ENCODE results near the gene SEC61G.

SEC61G gene

DNA sequence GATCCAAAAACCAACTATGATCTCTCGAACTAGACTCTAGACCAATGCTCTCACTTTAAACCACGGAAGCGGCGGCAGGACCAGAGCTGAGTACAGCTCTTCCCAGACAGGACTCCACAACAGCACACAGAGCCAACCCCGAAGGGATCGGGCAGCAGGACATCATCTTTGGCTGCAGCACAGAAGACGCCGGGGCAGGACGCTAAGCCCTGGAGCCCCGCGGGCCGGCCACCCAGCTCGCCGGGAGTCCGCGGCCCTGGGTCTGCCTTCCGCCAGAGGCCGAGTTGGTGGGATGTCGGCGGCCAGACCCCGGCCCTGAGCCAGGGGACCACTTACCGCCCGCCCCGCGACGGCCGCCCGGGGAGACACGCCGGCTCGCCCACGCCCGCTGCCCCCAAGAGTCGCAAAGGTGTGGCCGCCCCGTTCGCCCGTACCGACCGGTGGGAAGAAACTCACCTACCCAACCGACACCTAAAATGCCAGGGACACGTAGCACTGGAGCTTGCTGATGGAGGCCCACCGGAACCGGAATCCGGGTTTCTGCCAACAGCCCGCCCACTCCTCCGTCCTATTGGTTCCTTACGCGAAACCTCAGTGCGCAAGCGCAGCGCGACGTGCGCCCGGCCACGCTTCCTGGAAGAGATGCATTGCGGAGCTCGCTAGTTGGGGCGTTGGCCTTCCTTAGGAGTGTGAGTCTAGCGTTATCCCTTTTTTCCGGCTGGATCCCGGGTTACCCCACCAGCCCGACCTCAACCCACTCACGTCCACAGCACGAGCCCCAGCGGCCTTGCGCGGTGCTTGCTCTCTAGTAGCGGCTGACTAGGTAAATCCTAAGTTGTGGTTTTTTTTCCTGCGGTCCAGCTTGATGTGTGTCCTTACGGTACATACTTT, at the start of gene SEC61G:
Gene SEC61G (minus strand): TSS at position 510 of the 891 bp plus-strand sequence. CDS start 1,623 bp downstream, outside the sequence.
- peak; percentile 95 for DNase-seq

GRCh38 chr7:54802841-54803240, 43.8 kb upstream of the SEC61G start:
- no peak for DNase-seq

DNA sequence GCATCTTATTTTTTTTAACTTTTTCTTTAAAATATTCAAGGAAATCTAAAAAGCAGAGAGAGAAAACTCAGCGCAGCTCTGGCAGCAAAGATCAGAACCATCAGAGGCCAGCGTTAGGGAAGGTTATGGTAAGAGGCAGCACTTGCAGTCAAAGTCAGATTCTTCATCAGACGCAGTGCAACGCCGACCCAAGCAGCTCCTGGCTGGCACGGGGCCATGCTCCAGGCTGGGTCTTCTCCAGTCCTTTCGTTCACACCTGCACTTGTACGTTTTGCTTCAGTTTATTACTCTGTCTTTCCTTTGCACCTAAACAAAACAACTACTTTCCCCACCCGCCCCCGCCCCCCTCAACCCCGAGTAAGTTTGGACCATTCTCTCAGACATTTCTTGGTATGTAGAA, 43.1 kb upstream of the SEC61G start:
- no peak for DNase-seq

DNA sequence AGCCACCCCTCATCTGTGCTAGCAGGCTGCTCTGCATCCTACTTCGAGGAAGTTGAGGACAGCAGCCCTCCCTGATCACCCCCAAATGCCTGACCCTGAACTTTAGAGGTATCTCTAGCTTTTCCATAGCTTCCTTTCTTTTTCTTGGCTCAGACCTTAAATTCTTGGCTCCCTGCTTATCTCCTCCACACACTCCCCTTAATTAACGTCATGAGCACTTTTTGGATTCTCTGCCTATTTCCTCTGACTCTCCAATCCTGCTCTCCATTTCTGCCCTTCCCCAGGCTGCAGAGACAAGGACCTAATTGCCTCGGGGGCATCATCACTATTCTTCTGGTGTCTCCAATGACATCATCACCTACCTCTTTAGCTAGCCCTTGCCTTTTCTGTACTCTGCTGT, 40.8 kb upstream of the SEC61G start:
- no peak for DNase-seq

DNA sequence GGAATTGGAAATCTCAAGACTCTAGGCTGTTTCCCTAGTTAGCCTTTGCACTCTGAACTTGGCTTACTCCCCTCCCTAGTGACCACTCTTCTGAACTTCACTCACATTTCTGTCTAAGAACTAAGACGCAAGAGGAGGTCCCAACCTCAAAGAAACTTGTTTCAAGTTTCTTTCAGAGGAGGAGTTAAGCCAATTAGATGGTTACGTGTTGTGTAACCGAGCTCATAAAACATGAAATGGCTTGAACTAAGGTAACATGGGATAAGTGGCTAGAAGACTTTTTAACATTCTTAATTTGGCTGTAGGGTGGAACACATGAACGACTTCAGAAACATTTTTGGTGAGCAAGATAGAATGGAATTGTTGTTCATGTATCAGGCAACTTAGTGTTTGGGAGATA, 39.5 kb upstream of the SEC61G start:
- DNase-seq = no peak

DNA sequence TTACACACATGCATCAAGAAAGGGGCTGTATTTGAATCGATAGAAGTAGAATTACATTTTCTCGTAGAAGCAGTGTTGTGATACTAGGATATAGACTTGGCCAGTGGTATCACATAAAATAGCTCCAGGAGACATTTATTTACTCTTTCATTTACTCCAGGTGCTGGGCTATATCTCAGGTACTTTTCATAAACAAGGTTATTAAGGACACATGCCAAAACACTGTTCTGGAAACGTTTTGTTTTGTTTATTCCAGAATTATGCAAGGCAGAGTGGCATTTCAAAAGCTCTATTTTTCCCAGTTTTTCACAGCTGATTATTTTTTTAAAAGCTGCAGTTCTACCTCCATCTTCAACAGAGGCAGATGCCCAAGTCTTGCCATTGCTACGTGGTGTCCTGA, 37.8 kb upstream of the SEC61G start:
- no peak for DNase-seq

DNA sequence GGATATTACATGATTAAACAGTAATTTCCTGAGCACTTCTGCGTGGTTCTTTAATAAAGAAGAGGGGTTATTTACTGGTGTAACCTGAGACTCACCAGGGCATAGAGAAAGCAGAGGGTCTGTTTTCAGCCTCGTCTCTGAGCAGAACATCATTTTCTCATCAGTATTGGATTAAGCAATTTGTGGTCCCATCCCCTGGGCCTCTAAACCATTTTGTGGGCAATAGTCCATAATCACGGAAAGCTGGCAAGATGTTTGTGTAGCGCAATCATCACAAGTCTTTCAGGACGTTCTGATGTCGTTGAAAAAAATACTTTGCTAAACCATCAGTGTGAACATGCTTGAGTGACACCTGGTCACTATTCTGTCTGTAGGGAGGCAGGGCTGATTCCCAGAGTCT, 37.1 kb upstream of the SEC61G start:
- no peak for DNase-seq

DNA sequence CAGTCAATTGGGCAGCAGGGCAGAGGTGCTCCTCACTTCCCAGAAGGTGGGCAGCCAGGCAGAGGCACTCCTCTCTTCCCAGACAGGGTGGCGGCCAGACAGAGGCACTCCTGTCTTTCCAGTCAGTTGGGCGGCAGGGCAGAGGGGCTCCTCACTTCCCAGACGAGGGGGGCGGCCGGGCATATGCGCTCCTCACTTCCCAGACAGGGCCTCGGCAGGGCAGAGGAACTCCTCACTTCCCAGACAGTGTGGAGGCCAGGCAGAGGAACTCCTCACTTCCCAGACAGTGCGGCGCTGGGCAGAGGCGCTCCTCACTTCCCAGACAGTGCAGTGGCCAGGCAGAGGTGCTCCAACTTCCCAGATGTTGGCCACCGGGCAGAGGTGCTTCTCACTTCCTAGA, 33.4 kb upstream of the SEC61G start:
- DNase-seq = no peak

GRCh38 chr7:54788664-54789063, 29.7 kb upstream of the SEC61G start:
- peak; percentile 6 for DNase-seq

- DNase-seq = no peak
These were observed 26.2 kb upstream of the SEC61G start for GRCh38 chr7:54785261-54785660.

DNA sequence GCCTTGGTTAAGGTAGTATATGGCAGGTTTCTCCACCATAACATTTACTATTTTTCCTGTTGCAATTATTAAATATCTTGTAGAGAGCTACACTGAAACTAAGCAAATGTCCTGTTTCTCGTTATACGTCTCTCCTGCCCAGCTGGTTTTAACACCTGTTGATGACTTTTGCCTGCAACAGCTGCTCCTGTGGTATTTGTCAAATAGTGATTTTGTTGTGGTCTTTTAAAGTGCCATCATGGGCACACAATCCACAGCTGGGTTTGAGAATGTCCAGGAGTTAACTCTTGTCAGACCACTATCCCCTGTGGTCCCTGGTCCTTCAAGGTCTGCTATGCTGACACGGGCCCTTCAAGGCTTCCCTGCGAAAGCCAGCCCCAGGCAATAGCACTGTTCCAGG, 24.9 kb upstream of the SEC61G start:
- no peak for DNase-seq

DNA sequence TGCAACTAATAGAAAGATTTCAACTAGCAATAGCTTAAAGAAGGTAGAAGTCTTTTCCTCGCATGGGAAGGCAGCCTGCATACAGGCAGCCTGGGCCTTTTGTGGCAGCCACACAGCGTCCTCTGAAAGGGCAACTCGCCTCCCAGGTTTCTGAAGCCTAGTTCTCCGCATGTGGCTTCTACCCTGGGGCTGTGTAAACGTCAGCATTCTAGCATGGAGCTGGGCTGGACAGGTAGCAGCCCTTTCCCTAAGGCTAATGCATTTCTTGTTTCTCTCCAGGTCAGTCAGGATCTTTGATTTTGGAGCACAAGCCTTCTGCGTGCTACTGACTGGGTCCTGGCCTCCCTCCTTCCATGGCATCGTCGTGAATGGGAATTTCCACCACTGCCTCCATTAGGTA, 23.8 kb upstream of the SEC61G start:
- no peak for DNase-seq

- DNase-seq = no peak
These were observed 23.3 kb upstream of the SEC61G start for GRCh38 chr7:54782314-54782713.

GRCh38 chr7:54781134-54781920, 22.3 kb upstream of the SEC61G start:
- DNase-seq = no peak

DNA sequence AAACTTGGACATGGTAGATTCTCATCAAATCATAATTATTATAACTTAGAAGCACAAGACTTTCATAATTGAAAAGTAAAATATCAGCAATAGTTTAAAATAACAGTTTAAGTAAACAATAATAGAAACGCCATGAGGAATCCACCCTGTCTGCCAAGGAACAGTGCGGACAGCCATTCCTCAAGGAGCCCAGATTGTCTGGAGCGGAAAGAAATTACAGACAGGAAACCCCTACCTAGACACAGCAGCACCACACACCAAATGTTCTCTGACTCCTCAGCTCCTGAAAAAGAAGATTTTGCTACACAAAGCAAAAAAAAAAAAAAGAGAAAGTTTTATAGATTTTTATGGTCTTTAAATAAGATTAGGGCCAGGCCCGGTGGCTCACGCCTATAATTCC, 21.5 kb upstream of the SEC61G start:
- DNase-seq = no peak

- no peak for DNase-seq
These were observed 19.9 kb upstream of the SEC61G start for GRCh38 chr7:54778696-54779540.

DNA sequence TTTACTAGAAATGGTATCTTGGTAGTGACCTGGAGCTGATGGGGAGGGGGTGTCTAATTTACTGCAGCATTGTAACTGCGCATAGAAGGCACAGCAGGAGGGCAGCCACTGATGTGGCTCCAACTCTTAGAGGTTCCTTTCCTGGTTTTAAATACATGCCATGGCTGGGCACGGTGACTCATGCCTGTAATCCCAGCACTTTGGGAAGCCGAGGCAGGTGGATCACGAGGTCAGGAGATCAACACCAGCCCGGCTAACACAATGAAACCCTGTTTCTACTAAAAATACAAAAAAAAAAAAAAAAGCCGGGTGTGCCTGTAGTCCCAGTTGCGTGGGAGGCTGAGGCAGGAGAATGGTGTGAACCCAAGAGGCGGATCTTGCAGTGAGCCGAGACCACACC, 19.2 kb upstream of the SEC61G start:
- DNase-seq = no peak

DNA sequence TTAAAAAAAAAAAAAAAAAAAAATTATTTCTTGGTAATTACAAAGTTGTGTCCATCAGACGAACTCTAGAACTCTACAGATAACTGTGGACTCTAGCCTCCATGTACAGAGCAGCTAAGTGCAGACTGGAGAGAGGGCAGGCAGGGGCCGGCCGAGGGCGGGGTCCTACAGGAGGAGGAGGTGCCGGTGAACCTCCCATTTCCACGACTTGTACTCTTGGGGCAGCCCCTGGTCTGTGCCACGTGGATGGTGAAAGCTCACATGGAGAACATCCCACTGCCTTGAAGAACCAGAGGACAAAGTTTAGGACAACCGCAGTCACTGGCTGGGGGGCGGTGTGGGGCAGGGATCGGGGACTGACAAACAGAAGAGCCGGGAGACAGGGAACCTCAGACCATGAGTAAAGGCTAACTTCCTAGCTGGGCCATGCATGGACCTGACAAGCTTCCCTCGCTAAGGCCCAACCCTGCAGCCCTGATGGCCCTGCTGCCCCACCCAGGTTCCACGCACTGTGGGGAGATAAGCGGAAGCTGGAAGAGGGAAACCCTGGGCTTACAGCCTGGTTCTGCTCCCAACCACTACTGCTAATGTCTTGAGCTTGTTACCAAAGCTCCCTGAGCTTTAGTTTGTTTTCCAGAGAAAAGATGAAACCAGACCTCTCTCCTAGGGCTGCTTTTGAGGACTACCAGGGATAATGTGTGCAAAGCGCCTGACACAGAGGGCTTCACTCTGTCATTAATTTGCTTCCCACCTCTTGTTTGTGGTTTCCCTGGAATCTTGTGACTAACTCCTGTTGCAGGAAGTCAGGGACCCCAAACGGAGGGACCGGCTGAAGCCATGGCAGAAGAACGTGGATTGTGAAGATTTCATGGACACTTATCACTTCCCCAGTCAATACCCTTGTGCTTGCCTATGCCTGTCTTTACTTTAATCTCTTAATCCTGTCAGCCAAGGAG, 16.1 kb upstream of the SEC61G start:
- no peak for DNase-seq

- DNase-seq = peak; percentile 70
These were observed 14.7 kb upstream of the SEC61G start for GRCh38 chr7:54773472-54774399.

GRCh38 chr7:54769203-54769602, 10.2 kb upstream of the SEC61G start:
- no peak for DNase-seq

GRCh38 chr7:54764861-54765260, 5.8 kb upstream of the SEC61G start:
- no peak for DNase-seq
